GM19238 (cell line): Measurements from ENCODE around the gene CLEC10A.
"Not testable (repeated sequence)": the region's sequence is repeated elsewhere in the genome, so short reads cannot be mapped to it uniquely, and the experiment has no call there.

Experiments used
- DNase-seq: peaks from one replicate; pipeline ENCODE4 v3.0.0; 2011; ENCODE audit warnings: low spot score; ENCODE audit not compliant: insufficient read length

The CLEC10A gene

DNA sequence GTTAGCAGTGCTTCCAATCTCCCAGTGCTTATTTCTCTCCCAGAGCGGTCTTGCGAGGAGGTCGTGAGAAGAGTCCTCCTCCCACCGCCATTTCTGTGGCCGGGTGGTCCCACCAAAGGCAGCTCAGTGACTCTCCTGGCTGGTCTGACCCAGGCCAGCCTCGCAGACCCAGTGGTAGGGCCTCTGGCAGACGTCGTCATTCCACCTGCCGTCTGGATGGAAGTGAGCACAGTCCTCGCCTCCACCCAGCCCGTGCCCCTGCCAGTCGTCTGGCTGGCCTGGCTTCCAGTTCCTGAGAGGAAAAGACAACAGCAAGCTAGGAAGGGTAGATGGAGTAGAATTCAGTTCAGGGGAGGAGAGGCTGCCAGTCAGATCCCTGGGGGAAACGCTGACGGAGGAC is 5.1 kb downstream of the CLEC10A start:
- no peak for DNase-seq

GRCh38 chr17:7072406-7072805 is 7.6 kb downstream of the CLEC10A start:
- no peak for DNase-seq

DNA sequence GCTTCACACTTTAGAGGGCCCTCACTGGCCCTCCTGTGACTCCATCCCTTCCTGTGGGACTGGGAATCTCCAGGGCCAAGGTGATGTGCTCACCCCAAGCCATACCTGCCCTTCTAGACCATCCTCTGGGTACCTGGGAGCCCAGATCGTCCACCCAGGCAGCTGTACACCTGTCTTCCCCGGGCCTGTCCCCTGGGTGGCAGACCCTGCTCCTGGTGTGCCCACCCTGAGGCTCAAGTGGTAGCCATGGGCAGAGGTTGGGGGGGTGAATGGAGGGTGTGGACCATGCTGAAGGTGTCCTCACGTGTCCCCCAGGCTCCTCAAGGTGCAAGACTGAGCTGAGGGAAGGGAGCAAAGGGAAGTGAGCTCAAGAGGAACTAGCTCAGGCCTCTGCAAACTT is 9.3 kb downstream of the CLEC10A start:
- no peak for DNase-seq

- DNase-seq: no peak
These were observed 11.8 kb downstream of the CLEC10A start for GRCh38 chr17:7068268-7068667.

- DNase-seq: no peak
These were observed 12.9 kb downstream of the CLEC10A start for GRCh38 chr17:7067198-7067597.

GRCh38 chr17:7064261-7064660 is 15.8 kb downstream of the CLEC10A start:
- DNase-seq: no peak

GRCh38 chr17:7063518-7064094 is 16.4 kb downstream of the CLEC10A start:
- DNase-seq: no peak

DNA sequence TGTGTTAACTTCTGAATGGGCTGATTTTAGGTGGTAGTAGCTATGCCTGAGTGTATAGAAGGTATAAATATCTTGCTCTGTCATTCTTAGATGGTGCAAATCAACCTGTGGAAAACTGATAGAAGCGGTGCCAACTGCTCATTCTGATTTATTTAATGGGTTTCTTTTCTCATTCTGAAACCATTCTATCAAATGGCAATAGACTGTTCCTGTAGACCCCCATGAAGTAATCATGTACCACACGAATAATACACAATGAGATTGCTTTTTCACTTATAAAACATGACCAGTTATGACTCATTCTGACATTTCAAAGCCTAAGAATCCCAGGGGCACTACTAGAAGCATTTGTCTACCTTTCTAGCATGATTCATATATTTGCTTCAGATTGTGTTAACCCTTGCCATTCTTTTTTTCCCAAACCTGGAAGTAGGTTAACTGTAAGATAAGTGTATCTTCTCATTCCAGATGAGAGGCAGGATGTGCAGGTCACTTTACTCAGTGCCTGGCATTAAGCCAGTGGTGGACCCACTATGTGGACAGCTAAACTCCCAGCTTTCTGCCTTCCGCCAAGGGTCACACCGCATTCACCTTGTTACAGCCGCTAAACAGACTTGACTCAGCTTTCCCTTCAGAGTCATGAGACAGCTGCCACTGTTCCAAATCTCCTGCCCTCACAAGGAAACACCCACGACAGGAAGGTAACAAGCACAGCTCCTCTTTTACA is 19.7 kb downstream of the CLEC10A start:
- DNase-seq: no peak

DNA sequence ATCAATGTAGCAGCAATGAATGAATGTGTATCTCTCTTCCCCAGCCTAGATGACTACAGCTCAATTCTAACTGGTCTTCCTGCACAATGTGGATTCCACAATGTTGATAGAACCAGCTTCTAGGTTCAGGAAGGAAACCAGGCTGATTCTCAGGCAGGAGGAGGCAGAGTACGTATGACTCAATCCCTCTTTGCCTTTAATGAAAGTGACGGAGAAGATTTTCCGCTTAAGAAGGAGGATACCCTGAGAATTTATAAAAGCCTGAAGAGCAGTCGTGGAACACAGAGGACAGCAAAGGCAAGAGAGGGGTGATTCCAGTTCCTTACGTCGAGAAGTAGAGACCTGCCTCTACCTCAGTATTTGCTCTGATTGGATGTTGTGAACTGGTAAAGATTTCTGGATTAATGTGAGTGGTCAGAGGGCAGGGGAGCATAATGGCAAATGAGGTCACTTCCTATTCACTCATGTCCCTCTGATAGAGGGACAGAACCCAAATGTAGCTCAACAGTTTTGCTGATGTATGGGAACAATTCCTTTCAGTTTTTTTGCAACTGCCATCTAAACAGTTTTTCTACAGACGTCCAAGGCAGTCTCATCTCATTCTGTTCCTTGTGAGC is 21.1 kb downstream of the CLEC10A start:
- DNase-seq: no peak

- no peak for DNase-seq
These were observed 23.7 kb downstream of the CLEC10A start for GRCh38 chr17:7056386-7056785.

- not testable (repeated sequence) for DNase-seq
These were observed 29.5 kb downstream of the CLEC10A start for GRCh38 chr17:7050583-7050982.

DNA sequence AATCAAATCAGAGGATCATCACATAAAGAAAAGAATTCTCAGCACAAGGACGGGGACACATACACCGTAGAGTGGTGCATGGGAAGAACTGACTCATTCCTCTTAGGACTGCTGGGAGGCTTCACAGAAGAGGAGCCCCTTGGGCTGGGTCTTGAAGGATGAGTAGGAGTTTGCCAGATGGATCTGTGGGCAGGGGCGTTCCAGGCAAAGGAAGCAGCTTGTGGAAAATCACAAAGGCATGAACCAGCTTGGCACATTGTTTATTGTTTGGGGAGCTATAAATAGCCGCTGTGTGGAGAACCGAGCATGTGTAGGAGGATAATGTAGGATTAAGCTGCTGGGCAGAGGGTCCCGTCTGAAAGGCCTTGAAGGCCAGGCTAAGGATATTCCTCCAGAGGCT is 31.1 kb downstream of the CLEC10A start:
- DNase-seq: no peak

GRCh38 chr17:7047566-7047965 is 32.5 kb downstream of the CLEC10A start:
- no peak for DNase-seq

DNA sequence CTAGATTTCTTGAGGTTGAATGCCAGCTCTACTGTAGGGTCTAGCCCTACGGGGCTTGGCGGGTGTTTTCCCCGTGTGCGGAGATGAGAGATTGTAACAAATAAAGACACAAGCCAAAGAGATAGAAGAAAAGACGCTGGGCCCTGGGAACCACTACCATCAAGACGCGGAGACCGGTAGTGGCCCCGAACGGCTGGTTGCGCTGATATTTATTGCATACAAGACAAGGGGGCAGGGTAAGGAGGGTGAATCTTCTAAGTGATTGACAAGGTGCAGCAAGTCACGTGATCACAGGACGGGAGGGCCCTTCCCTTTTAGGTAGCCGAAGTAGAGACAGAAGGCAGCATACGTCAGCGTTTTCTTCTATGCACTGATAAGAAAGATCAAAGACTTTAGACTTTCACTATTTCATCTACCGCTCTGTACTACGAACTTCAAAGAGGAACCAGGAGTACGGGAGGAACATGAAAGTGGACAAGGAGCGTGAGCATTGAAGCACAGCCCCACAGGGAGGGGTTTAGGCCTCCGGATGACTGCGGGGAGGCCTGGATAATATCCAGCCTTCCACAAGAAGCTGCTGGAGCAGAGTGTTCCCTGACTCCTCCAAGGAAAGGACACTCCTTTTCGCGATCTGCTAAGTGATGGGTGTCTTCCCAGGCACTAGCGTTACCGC is 33.2 kb downstream of the CLEC10A start:
- DNase-seq: not testable (repeated sequence)

- no peak for DNase-seq
These were observed 33.8 kb downstream of the CLEC10A start for GRCh38 chr17:7046127-7046724.

DNA sequence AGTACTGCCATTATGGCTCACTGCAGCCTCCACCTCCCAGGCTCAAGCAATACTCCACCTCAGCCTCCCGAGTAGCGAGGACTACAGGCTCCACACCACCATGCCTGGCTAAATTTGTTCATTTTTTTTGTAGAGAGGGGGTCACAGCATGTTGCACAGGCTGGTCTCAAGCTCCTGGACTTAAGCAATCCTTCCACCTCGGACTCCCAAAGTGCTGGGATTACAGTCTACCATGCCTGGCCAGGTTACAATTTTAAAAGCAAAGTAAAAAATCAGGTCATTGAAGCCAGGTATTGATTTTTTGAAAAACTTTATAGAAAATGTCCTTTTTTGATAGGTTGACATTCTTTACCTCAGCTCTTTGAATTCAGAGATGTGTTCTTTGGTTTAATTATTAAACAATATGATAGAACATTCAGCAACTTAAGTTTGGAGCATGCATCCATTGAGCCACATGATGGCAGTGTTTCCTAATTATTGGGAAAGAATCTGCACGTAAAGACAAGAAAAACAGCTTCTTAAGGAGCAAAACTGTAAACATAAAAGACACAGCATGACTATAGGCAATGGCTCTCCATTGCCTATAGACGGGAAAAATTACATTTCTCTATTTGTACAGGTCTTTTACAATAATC is 34.4 kb downstream of the CLEC10A start:
- no peak for DNase-seq

DNA sequence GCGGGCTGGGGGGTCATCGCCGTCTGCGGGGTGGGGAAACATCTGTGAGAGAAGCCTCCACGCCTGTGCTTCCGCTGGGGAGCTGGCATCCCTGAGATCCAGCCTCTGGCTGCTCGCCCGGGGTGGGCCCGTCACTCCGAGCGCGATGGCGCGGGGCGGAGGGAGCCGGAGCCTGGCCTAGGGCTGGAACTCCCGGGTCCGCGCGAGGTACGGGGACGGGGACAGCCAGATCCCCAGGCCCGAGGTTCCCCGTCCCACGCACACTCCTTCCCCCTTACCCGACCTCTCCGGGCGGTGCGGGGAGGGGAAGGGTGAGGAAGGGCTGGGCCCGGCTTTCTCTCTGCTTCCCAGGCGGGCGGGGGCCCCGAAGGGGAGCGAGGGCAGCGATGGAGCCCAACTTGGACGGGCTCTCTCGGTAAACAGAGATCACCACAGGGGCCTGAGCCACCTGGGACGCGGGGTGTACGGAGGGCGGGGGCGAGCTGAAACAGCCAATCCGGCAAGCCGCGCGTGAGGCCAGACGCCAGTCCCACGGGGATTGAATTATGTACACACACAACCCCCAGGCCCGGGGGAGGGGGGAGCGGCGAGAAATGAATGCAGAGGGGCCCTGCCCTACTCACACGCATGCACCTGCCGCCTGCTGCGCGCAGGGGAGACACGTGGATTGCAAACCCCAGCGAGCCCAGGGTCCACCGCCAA is 36.4 kb downstream of the CLEC10A start, which contains the start of gene SLC16A11:
TSS of gene SLC16A11 (minus strand) at position 596 of the 702 bp plus-strand sequence. CDS start at position 17, 579 bp downstream.
- no peak for DNase-seq

GRCh38 chr17:7043182-7043496 is 36.9 kb downstream of the CLEC10A start:
- DNase-seq: no peak

- no peak for DNase-seq
These were observed 37.4 kb downstream of the CLEC10A start for GRCh38 chr17:7042501-7043181.
